Measurements from ENCODE around the gene ADRM1. TPM values are rescaled to one million over a fixed set of nuclear protein-coding genes. Genes with fewer than 3 reads are reported as not detected.

ADRM1 gene
- polyA plus RNA-seq, 2 of the 4 experiments (the other 2 are of a cell fraction), result 87.9 to 130 TPM

- Histone ChIP-seq H3K4me3 (no peak overlapping the region; the same call in 2 of the 3 replicates), H3K9me3 (peaks cover 23% of the 10 kb centered on the region), H3K4me1 (peaks cover 28% of the 10 kb centered on the region), H3K4me2 (no peak overlapping the region), H3K27ac (peak overlapping the region in 1 of 2 experiments; percentile 62; a peak in 3 of 6 replicates)
- CTCF ChIA-PET, result interaction anchor here (1.5 to 2.7 kb wide), 2 partner anchors 17 to 21 kb away, joined by 7 to 9 read pairs; no protein-coding TSS in a partner anchor
- DNase-seq (ENCODE audit: low read depth in 1 of 2, low spot score in 1 of 2), result no peak
- whole genome bisulfite sequencing (ENCODE audit: missing lambda C conversion rate), result 83% methylated on average over 7 of the region's 9 CpGs
- no peak for TF ChIP-seq E2F6 (IDR thresholded peaks at IDR 0.05; ENCODE audit: borderline replicate concordance, low read depth)
- TF ChIP-seq ATOH8 (CRISPR knock-in tag; IDR thresholded peaks at IDR 0.05; ENCODE audit: low read depth), result no peak
- TF ChIP-seq MAZ (IDR thresholded peaks at IDR 0.05; ENCODE audit: borderline replicate concordance, low read depth, low read length), result no peak
- no peak for TF ChIP-seq ZFP36 (IDR thresholded peaks at IDR 0.05; ENCODE audit: borderline replicate concordance, partially characterized antibody)
- no peak for TF ChIP-seq FOXS1 (CRISPR knock-in tag; IDR thresholded peaks at IDR 0.05)
- no peak for TF ChIP-seq CHD2 (IDR thresholded peaks at IDR 0.05; ENCODE audit: low read length, partially characterized antibody)
- TF ChIP-seq CBX8 (IDR thresholded peaks at IDR 0.05), result no peak
- POLR2A ChIA-PET, result no interaction called here
- FAIRE-seq, result no peak
- no peak for ATAC-seq
Observed at GRCh38 chr20:62347445-62347844, 44.6 kb downstream of the ADRM1 start.

DNA sequence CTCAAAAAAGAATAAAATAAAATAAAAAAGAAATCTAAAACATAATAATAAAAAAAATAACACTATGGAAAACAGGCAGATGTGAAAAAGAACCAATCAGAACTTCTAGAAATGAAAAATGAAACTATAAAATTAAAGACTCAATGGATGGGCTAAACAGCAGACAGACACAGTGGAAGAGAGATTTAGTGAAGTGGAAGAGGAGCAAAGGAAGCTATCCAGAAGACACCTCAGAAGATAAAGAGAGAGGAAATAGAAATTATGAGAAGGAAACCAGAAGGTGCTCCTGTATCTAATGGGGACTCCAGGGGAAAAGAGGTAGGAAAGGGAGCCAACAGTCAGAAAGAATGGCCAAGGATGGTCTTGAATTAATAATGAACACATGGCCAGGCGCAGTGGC lies 45.8 kb downstream of the ADRM1 start:
- ATAC-seq, result no peak
- 4% methylated on average over 1 of the region's 1 CpG for WGBS (ENCODE audit: missing lambda C conversion rate)
- ChIA-PET POLR2A (no interaction called here), CTCF (interaction anchor here (1.5 to 4.7 kb wide), 3 partner anchors 9 to 34 kb away, joined by 5 to 42 read pairs (median 7); no protein-coding TSS in a partner anchor)
- Histone ChIP-seq H3K27ac (peak overlapping the region in 1 of 2 experiments; percentile 27; a peak in 1 of 6 replicates), H3K4me1 (peaks cover 40% of the 10 kb centered on the region), H3K9me3 (peaks cover 23% of the 10 kb centered on the region), H3K4me2 (no peak overlapping the region), H3K4me3 (no peak overlapping the region; the same call in 2 of the 3 replicates)
- DNase-seq (ENCODE audit: low read depth in 1 of 2, low spot score in 1 of 2), result no peak
- TF ChIP-seq EHF (CRISPR knock-in tag; IDR thresholded peaks at IDR 0.05) (peak; percentile 33; the same call in 1 of the 2 replicates), NFE2L2 (conservative IDR thresholded peaks at IDR 0.05; ENCODE audit: low read length) (no peak), E2F6 (IDR thresholded peaks at IDR 0.05; ENCODE audit: borderline replicate concordance, low read depth) (no peak)
- no peak for FAIRE-seq

- POLR2A ChIA-PET, result interaction anchor here (0.5 to 2.6 kb wide), 9 partner anchors 10 to 46 kb away, joined by 3 to 30 read pairs (median 8); partner anchors contain the start of genes LAMA5 and RPS21
- no peak for DNase-seq (ENCODE audit: low read depth in 1 of 2, low spot score in 1 of 2)
- Histone ChIP-seq H3K4me1 (peaks cover 50% of the 10 kb centered on the region), H3K4me2 (peak overlapping the region; percentile 91), H3K27ac (peak overlapping the region; percentile 97 to 99), H3K9me3 (peaks cover 23% of the 10 kb centered on the region), H3K4me3 (no peak overlapping the region)
- no peak for TF ChIP-seq E2F6 (IDR thresholded peaks at IDR 0.05; ENCODE audit: borderline replicate concordance, low read depth)
- TF ChIP-seq, protein P1, sequence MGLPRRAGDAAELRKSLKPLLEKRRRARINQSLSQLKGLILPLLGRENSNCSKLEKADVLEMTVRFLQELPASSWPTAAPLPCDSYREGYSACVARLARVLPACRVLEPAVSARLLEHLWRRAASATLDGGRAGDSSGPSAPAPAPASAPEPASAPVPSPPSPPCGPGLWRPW (IDR thresholded peaks at IDR 0.05), result 0 out of 2 replicates have a peak, but pooled peaks have one; percentile 1
- no peak for TF ChIP-seq NPAS2 (CRISPR knock-in tag; IDR thresholded peaks at IDR 0.05; ENCODE audit: borderline replicate concordance)
- TF ChIP-seq RAD21 (conservative IDR thresholded peaks at IDR 0.05 in 1 of 2, IDR thresholded peaks at IDR 0.05 in 1 of 2), result no peak
- no peak for TF ChIP-seq CBX8 (IDR thresholded peaks at IDR 0.05)
- no peak for TF ChIP-seq POLR2A (IDR thresholded peaks at IDR 0.05; ENCODE audit: low read length)
- no peak for TF ChIP-seq HEYL (CRISPR knock-in tag; IDR thresholded peaks at IDR 0.05)
- WGBS (ENCODE audit: missing lambda C conversion rate), result 51% methylated on average over 5 of the region's 7 CpGs
- no peak for FAIRE-seq
- no peak for ATAC-seq
- CTCF ChIA-PET, result interaction anchor here (0.7 to 5.3 kb wide), 7 partner anchors 9 to 44 kb away, joined by 4 to 107 read pairs (median 15); partner anchors contain the start of gene LAMA5
Observed at GRCh38 chr20:62349556-62350097, 46.8 kb downstream of the ADRM1 start.
